Parathyroid adenoma (tissue), 2 donors: Measurements from ENCODE around the gene KIAA0753.

Source experiments
- H2AFZ ChIP-seq: fragments of 300-600 bp; sonication (generic); one replicate; pipeline ENCODE4 v1.7.0; 2017; ENCODE audit warnings: antibody characterized with exemption, mild to moderate bottlenecking
- H3K27ac ChIP-seq: fragments of 300-600 bp; sonication (generic); one replicate; pipeline ENCODE4 v1.7.0; 2017
- H3K27me3 ChIP-seq: fragments of 300-600 bp; sonication (generic); one replicate; pipeline ENCODE4 v1.7.0; 2017; ENCODE audit warnings: low read length; ENCODE audit not compliant: control insufficient read depth, insufficient read depth
- H3K36me3 ChIP-seq: fragments of 300-600 bp; sonication (generic); one replicate; pipeline ENCODE4 v1.7.0; 2017; ENCODE audit warnings: low read length; ENCODE audit not compliant: control insufficient read depth, insufficient read depth
- H3K4me1 ChIP-seq: fragments of 300-600 bp; sonication (generic); one replicate; pipeline ENCODE4 v1.7.0; 2017; ENCODE audit warnings: control low read depth
- H3K4me2 ChIP-seq: fragments of 300-600 bp; sonication (generic); one replicate; pipeline ENCODE4 v1.7.0; 2017; ENCODE audit warnings: low read length
- H3K4me3 ChIP-seq: fragments of 300-600 bp; sonication (generic); one replicate; pipeline ENCODE4 v1.7.0; 2017; ENCODE audit warnings: low read depth, low read length
- H3K79me2 ChIP-seq: fragments of 300-600 bp; sonication (generic); one replicate; pipeline ENCODE4 v1.7.0; 2017; ENCODE audit warnings: control low read depth
- H3K9ac ChIP-seq: fragments of 300-600 bp; sonication (generic); one replicate; pipeline ENCODE4 v1.7.0; 2017; ENCODE audit warnings: mild to moderate bottlenecking
- H3K9me3 ChIP-seq: fragments of 300-600 bp; sonication (generic); one replicate; pipeline ENCODE4 v1.7.0; 2017; ENCODE audit warnings: low read length; ENCODE audit not compliant: control insufficient read depth
- CTCF ChIP-seq: fragments of 300-600 bp; sonication (generic); IDR thresholded peaks from one replicate; pipeline ENCODE4 v1.7.0; 2017; ENCODE audit warnings: antibody characterized with exemption, mild to moderate bottlenecking
- donor health status: primary hyperparathyroidism.

Gene KIAA0753

GRCh38 chr17:6530324-6530920 is 110.1 kb downstream of the KIAA0753 start:
- H3K9me3 ChIP-seq, result no peaks in the 10 kb centered on the region
- TF ChIP-seq CTCF, result no peak
- H3K4me1 ChIP-seq, result no peaks in the 10 kb centered on the region
- no peak overlapping the region for H2AFZ ChIP-seq
- H3K79me2 ChIP-seq, result no peaks in the 10 kb centered on the region
- no peak overlapping the region for H3K4me2 ChIP-seq
- no peaks in the 10 kb centered on the region for H3K27me3 ChIP-seq
- no peak overlapping the region for H3K27ac ChIP-seq
- H3K4me3 ChIP-seq, result no peak overlapping the region
- no peaks in the 10 kb centered on the region for H3K36me3 ChIP-seq
- no peak overlapping the region for H3K9ac ChIP-seq

DNA sequence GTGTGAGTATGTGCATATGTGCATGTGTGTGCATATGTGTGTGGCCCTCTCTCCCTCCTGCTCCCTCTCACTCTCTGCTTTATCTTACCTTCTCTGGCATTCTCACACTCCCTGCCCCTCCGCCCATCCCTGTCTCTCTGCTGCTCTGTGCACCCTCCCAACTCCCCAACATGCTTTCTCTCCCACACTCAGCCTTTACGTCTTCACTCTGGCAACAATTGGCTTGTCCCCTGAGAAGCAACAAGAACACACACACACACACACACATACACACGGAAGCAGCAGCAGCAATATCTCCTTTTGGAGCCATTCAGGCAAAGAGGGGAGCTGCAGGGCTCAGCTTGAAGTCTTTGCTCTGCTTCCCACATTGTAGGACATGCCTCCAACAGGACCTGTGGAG is 112.0 kb downstream of the KIAA0753 start:
- no peak for TF ChIP-seq CTCF
- no peaks in the 10 kb centered on the region for H3K9me3 ChIP-seq
- H3K27ac ChIP-seq, result no peak overlapping the region
- no peak overlapping the region for H3K9ac ChIP-seq
- no peaks in the 10 kb centered on the region for H3K79me2 ChIP-seq
- no peaks in the 10 kb centered on the region for H3K36me3 ChIP-seq
- H3K27me3 ChIP-seq, result no peaks in the 10 kb centered on the region
- H3K4me1 ChIP-seq, result no peaks in the 10 kb centered on the region
- no peak overlapping the region for H2AFZ ChIP-seq
- no peak overlapping the region for H3K4me2 ChIP-seq
- no peak overlapping the region for H3K4me3 ChIP-seq
